GM21381 (cell line): ENCODE data around the gene NYAP2.
A peak's percentile ranks its signal among the peaks of the same experiment; 100 is the strongest.

Experiments used
- ATAC-seq: cut with Tn5 transposase; IDR thresholded peaks from one replicate; pipeline ENCODE4 v1.9.1; 2021; ENCODE audit warnings: mild to moderate bottlenecking, moderate library complexity; ENCODE audit not compliant: unreplicated experiment

The NYAP2 gene

GRCh38 chr2:225614915-225615314 is 215.4 kb downstream of the NYAP2 start:
- ATAC-seq, result no peak

DNA sequence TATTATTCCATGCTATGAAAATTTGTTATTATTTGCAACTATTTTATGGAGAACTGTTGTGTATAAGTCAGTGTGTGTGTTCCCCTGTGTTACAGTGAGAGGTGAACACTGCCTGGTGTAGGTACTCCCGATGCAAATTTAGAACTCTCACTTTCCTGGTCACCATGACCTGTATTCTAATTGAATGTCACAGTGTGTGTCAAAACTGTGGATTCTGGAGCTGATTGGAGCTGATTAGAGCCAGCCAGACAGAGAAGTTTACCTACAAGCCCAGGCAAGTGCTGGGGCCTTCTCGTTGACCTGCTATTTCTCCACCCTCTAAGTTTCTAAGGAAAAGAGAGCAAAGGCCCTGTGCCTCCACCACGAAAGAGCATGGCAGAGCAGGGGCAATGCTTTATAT is 216.0 kb downstream of the NYAP2 start:
- ATAC-seq, result no peak

DNA sequence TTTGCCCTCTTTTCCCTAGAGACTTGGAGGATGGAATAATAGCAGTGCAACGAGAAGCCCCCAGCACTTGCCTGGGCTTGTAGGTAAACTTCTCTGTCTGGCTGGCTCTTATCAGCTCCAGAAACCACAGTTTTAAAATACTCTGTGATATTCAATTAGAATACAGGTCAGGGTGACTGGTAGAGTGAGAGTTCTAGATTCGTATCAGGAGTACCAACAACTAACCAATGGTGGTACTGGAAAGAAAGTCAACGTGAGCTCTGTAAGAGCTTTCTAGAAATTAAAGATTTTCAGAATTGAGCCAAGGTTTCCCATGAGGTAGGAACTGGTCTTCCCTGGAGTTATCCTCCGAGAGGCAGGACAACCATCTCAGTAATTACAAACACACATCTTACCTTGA is 216.9 kb downstream of the NYAP2 start:
- ATAC-seq, result no peak

DNA sequence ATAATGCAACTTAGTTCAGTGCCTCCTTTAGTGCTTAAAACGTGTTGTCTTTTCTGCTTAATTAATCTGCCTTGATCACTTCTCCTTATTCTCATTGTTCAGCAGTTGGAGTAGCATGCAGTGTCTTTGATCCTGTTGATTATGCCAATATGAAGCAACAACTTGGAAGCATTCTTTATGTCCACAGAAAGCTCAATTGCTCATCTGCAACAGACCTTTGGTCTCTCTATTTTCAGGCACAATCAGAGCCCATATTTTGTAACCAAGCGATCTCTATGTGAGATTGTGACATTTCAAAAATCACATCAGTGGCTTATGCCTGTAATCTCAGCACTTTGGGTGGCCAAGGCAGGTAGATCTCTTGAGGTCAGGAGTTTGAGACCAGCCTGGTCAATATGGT is 217.3 kb downstream of the NYAP2 start:
- no peak for ATAC-seq

- ATAC-seq, result no peak
These were observed 220.7 kb downstream of the NYAP2 start for GRCh38 chr2:225620227-225620626.

GRCh38 chr2:225630824-225631533 is 231.5 kb downstream of the NYAP2 start:
- no peak for ATAC-seq

GRCh38 chr2:225632351-225632750 is 232.8 kb downstream of the NYAP2 start:
- ATAC-seq, result no peak

DNA sequence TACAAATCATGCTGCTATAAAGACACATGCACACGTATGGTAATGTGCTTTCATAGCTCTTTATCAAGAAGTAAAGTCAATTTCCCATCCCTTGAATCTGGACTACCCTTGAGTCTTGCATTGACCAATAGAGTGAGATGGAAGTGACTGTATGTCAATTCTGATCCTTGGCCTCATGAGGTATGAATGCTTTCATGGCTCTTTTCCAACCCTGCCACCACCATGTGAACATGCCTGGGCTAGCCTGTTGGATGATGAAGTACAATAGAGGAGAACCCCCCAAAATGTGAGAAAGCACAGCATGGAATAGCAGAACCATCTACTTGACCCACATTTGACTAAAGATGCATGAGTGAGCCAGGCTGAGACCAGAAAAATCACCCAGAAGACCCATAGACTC is 237.0 kb downstream of the NYAP2 start:
- ATAC-seq, result no peak

GRCh38 chr2:225637259-225637658 is 237.7 kb downstream of the NYAP2 start:
- ATAC-seq, result no peak

GRCh38 chr2:225640550-225640949 is 241.0 kb downstream of the NYAP2 start:
- no peak for ATAC-seq

DNA sequence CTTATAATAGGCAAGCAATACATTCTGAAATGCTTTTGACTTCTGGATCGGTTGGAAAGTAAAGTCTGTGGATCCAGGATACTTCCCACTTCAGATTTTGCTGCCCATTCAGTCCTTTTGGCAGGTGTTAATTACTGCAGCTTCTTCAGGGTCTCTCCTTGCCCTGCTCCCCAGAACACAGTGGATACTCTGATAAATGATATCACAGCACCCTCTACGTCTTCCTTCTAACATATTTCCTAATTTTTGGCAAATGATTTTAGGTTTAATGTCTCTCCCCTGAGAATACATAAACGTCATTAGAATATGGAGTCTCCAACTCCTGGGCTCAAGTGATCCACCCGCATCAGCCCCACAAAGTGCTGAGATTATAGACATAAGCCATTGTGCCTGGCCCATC is 249.8 kb downstream of the NYAP2 start:
- no peak for ATAC-seq

- ATAC-seq, result no peak
These were observed 250.5 kb downstream of the NYAP2 start for GRCh38 chr2:225650041-225650440.

DNA sequence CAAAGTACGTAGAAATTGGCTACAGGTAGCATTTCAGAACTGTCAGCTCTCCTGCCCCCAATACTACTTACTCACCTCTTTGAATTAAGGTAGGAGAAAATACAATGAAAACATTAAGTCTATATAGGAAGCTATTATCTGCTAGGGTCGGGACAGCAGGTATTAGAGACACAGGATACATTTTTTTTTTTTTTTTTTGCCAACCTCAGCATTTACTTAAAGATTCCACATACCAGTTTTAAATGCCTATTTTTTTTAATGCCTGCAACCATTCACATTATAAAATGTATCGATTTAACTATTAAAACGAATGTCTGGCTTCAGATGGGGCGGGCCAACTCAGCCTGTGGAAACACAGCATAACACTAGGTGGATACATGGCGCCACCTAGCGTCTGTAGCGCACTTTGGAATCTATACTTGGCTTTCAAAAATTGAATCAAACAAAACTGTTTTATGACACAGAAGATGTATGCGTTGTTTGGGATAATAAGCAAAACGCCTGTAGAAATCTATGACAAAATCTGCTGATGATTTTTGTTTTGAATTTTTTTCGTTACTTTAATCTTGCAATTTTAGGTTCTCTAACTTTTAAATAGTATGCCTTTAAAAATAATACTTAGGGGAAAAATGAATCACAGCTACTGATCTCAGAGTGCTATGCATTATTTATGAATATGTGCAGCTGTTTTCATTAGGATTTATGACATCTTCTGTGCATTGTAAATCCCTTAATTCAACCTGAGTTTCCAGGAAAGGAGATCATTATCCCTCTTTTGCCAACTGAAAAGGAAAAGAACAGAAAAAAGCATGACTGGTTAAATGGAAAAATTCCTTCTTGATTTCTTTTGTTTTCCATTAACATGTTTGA is 261.0 kb downstream of the NYAP2 start:
- peak; percentile 87 for ATAC-seq

DNA sequence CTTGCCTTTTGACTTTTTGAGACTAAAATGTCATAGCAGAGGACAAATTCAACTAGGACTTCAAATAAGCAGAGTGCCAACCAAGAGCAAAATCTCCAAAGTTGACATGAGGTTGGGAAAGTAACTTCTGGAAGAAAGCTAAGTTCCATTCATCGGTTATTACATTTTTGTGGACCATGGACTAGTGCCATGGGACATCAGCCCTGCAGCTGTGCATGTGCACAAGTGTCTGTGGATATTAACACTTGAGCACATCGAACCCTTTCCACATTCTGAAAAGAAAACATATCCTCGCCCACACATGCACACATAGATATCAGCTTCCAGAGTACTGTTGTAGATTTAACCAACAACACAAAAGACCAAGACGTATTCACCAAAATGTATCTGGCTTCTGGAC is 262.6 kb downstream of the NYAP2 start:
- no peak for ATAC-seq

DNA sequence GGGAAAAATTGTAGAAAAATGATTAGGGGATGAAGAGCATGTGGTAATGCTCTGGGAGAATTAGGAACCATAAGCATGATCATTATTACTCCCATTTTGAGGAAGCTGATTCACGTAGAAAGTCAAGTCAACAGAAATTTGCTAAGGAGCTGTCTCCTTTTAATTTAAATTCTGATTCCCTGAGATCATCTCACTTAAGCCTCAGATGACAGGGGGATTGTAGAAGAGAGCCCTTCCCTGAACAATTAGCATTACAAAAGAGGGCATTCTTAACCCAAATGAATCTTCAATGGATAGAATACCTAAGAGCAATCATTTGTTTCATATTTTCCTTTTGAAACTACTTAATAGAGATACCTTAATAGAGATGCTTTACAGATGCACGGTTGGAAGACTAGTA is 267.9 kb downstream of the NYAP2 start:
- no peak for ATAC-seq

DNA sequence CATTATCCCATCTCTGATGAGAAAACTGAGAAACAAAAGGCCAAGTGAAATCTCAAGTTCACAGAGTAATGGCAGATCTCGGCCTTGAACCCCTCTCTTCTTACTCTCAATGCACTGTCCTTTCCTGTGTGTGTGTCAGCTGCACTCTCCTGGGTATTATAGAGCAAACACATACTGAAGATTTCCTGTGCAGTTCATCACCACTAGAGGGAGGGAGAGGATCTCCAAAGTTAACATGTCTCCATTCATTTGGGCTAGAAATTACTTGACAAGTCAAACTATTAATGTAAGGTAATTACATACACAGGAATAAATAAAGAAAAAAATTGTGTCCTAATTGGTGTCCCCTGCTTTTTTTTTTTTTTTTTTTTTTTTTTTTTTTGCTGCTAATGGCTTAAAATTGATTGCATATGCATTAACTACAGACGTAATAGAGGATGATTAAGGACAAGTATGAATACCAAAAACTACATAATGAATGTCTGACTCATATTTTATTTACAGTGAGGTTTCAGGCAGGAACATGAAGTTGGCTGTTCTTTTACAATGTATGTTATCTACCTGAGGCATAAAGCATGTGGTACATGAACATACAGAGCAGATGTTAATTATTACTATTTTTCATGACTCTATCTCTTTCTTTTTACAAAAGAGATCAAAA is 269.2 kb downstream of the NYAP2 start:
- ATAC-seq, result peak; percentile 94

- no peak for ATAC-seq
These were observed 270.8 kb downstream of the NYAP2 start for GRCh38 chr2:225670111-225670974.

- ATAC-seq, result no peak
These were observed 279.3 kb downstream of the NYAP2 start for GRCh38 chr2:225678792-225679191.

DNA sequence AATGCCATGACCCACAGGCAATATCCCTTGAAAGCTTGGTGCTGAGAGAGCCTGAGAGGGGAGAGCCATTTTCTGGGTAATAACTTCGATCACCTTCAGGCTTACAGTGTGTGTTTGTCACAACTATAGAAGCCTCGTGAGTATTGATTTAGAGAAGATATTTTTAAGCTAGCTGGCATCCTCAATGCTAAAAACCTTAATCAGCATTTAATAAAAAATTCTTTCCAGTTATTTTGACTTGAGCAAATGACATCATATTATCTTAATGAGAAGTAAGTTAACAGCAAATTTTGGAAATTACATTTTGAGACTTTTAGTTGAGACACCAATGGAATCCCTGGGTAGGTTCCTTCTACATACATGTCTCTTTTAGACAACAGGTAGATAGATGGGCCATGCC is 283.7 kb downstream of the NYAP2 start:
- ATAC-seq, result no peak

DNA sequence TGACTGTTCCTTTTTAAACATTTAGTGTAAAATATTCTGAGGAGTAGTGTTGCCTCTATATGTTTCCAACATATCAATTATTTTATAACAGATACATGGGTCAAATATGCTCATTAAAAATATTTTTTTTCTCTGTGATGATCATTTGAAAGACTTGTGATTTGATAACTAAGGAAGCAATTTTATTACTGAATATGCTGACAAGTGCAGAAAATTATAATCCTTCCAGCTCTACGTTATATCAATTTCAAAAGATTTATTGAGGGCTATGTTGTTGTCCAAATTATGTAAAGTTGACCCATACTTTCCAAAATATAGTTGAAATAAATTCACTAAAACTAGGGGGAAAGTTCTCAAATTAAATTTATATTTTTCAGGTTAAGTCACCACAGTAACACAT is 290.6 kb downstream of the NYAP2 start:
- no peak for ATAC-seq

DNA sequence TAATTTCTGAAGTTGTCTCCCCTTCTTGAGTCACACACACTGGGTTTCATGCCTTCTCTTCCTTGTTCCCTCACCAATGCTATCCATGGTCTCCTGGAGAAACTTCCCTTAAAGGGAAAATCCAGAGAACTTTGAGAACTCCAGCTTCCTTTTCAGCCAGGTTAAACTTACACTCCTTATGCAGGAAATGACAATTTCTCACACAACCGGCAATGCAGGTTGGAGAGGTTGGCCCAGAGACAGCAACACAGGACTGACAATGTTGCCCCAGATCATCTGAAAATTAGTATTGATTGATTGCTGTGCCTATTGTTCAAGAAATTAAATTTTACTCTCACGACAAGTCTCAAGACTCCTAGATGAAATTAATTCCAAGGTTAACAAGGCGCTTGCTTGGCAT is 292.2 kb downstream of the NYAP2 start:
- ATAC-seq, result no peak
